Middle frontal gyrus (tissue), 1 donor: ENCODE data around the gene SLC39A11.
"Not testable (repeated sequence)": the region's sequence is repeated elsewhere in the genome, so short reads cannot be mapped to it uniquely, and the experiment has no call there.

Source experiments
- DNase-seq: peaks from one replicate; pipeline ENCODE4 v3.0.0-alpha.2; 2015; ENCODE audit warnings: low spot score; ENCODE audit errors: extremely low spot score

SLC39A11 gene

GRCh38 chr17:72795941-72796340, 296.5 kb downstream of the SLC39A11 start:
- DNase-seq, result no peak

GRCh38 chr17:72794152-72794551, 298.3 kb downstream of the SLC39A11 start:
- DNase-seq, result no peak

GRCh38 chr17:72792771-72793170, 299.7 kb downstream of the SLC39A11 start:
- no peak for DNase-seq

GRCh38 chr17:72790190-72790589, 302.3 kb downstream of the SLC39A11 start:
- no peak for DNase-seq

- DNase-seq, result no peak
These were observed 302.8 kb downstream of the SLC39A11 start for GRCh38 chr17:72789711-72790110.

GRCh38 chr17:72788950-72789585, 303.4 kb downstream of the SLC39A11 start:
- no peak for DNase-seq

- no peak for DNase-seq
These were observed 306.3 kb downstream of the SLC39A11 start for GRCh38 chr17:72786209-72786608.

- DNase-seq, result no peak
These were observed 309.3 kb downstream of the SLC39A11 start for GRCh38 chr17:72782985-72783701.

GRCh38 chr17:72782437-72782836, 310.1 kb downstream of the SLC39A11 start:
- not testable (repeated sequence) for DNase-seq

- no peak for DNase-seq
These were observed 314.0 kb downstream of the SLC39A11 start for GRCh38 chr17:72778169-72779151.

- DNase-seq, result no peak
These were observed 316.6 kb downstream of the SLC39A11 start for GRCh38 chr17:72775919-72776318.

GRCh38 chr17:72775237-72775636, 317.3 kb downstream of the SLC39A11 start:
- DNase-seq, result no peak

GRCh38 chr17:72774236-72774635, 318.3 kb downstream of the SLC39A11 start:
- DNase-seq, result no peak

GRCh38 chr17:72773225-72773624, 319.3 kb downstream of the SLC39A11 start:
- not testable (repeated sequence) for DNase-seq

GRCh38 chr17:72772331-72772821, 320.1 kb downstream of the SLC39A11 start:
- DNase-seq, result no peak

GRCh38 chr17:72771734-72772133, 320.8 kb downstream of the SLC39A11 start:
- no peak for DNase-seq

GRCh38 chr17:72766761-72767356, 325.6 kb downstream of the SLC39A11 start:
- DNase-seq, result no peak

- DNase-seq, result no peak
These were observed 326.9 kb downstream of the SLC39A11 start for GRCh38 chr17:72765368-72766153.

GRCh38 chr17:72764632-72765041, 327.9 kb downstream of the SLC39A11 start:
- no peak for DNase-seq

GRCh38 chr17:72763981-72764380, 328.5 kb downstream of the SLC39A11 start:
- DNase-seq, result no peak
